ENCODE data around the gene ZNF467.
A peak's percentile ranks its signal among the peaks of the same experiment; 100 is the strongest.

ZNF467 gene

DNA sequence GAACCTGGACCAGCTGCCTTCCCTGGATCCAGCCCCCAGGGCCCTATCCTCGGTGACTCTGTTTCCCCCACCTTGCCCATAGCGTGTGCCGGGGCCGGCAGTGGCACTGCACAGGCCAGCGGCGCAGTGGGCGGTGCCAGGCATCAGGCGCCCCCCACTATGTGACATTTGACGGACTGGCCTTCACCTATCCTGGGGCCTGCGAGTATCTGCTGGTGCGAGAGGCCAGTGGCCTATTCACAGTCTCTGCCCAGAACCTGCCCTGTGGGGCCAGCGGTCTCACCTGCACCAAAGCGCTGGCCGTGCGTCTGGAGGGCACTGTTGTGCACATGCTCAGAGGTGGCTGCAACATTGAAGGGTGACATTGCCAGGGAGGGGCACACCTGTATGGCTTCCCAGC is 12.0 kb upstream of the ZNF467 start:
- no peak for DNase-seq

DNA sequence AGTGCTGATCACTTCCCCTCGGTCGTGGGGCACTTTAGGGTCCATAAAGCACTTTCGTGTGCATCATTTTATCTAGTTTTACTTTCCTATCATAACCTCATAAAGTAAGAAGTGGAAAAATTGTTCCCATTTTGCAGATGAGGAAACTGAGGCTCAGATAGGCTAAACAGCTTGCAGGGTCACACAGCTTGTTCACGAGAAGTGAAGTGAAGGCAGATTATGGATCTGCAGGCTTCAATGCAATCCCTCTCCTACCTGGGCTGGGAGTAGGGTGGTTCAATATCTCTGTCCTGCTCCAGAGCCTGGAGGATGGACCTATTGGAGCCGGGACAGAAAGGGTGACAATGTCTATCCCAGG is 10.8 kb upstream of the ZNF467 start:
- DNase-seq = no peak

DNA sequence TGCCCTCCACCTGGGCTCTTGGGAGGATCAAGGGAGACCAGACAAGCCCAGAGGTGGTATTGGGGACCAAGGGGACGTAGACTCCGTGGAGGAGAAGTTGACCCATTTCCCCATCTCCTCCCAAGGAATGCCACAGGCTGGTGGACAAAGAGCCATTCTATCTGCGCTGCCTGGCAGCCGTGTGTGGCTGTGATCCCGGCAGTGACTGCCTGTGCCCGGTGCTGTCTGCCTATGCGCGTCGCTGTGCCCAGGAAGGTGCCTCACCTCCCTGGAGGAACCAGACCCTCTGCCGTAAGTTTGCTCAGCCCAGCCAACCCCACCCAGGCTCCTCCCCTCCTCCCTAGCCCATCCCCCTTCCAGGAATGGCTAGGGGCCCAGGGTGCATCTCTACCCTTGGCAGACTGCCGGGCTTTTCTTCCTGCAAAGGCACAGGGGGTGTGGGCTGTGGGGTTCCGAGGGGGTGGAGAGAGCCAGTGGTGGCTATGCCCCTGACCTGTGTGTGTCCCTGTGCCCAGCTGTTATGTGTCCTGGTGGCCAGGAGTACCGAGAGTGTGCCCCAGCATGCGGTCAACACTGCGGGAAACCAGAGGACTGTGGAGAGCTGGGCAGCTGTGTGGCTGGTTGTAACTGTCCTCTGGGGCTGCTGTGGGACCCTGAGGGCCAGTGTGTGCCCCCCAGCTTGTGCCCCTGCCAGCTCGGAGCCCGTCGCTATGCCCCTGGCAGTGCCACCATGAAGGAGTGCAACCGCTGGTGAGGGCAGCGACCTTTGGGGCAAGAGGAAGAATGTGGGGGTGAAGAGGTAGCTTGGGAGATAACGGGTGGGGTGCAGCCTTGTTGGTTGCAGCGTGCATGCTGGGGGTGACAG is 10.2 kb upstream of the ZNF467 start:
- DNase-seq = no peak

DNA sequence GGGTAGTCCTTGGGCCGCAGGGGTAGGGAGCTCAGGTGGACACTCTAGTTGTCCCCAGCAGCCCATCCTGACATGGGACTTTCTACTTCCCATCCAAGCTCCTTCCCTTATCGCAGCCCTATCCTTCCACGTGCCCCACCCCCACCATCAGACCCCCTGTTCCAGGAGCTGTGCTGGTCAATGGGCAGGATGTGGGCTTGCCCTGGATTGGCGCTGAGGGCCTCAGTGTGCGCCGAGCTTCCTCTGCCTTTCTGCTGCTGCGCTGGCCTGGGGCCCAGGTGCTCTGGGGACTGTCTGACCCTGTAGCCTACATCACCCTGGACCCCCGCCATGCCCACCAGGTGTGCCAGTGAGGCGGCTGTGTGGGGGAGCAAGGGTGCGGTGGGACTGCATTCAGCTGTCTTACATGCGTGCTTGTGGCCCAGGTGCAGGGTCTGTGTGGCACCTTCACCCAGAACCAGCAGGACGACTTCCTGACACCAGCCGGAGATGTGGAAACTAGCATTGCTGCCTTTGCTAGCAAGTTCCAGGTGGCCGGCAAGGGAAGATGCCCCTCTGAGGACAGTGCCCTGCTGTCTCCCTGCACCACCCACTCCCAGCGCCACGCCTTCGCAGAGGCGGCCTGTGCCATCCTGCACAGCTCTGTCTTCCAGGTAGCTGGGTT is 9.4 kb upstream of the ZNF467 start:
- DNase-seq = no peak

DNA sequence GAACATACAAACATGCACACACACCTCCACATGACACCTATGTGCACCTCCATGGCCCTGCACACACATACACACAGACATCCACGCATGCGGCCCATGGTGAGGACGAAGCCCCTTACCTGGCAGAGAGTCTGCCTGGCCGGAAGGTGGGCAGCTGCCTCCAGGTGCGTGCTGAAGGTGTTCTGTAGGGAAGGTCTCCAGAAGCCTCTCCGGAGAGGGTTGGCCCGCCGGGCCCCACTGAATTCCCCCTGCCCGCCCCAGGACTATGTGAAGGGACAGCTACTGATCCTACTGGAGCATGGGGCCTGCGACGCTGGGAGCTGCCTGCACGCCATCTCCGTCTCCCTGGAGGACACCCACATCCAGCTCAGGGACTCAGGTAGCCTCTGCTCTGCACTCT is 8.5 kb upstream of the ZNF467 start:
- DNase-seq = no peak

DNA sequence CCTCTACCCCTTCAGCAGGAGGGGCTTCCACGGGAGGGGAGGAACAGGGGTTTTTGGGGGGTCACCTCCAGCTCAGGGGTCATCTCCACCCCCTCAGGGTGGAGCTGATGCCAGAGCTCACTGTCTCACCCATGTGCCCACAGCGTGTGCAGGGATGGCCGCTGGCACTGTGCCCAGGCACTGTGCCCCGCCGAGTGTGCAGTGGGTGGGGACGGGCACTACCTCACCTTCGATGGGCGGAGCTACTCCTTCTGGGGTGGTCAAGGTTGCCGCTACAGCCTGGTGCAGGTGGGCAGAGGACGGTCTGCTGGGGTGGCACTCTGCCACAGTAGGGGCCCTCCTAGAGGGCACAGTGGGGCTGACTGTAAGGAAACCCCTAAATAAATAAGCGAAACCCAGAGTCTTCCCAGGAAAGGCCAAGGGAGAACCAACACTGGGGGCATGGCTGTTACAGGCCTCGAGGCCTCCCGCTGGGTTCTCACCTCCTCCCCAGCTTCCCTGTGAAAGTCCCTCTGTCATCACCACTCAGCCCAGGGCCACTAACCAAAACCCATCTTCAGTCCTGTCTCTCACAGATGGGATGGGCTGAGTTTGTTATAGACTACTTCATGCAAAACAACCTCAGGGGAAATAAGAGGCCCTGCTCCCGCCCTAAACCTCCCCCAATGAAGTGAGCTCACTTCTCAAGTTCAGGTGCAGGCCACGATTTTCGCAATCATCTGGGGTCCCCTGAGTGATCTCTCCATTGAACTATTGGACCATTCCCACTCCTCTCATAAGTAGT is 7.4 kb upstream of the ZNF467 start:
- no peak for DNase-seq

DNA sequence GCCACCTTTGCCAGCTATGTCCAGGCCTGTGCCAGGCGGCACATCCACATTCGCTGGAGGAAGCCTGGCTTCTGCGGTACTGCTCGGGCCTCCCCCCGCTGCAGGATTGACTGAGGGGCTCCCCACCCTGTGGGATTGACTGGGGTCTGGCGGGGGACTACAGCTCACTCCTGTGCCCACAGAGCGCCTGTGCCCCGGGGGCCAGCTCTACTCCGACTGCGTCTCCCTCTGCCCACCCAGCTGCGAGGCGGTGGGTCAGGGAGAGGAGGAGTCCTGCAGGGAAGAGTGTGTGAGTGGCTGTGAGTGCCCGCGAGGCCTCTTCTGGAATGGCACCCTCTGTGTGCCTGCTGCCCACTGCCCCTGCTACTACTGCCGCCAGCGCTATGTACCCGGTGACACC is 6.7 kb upstream of the ZNF467 start:
- no peak for DNase-seq

DNA sequence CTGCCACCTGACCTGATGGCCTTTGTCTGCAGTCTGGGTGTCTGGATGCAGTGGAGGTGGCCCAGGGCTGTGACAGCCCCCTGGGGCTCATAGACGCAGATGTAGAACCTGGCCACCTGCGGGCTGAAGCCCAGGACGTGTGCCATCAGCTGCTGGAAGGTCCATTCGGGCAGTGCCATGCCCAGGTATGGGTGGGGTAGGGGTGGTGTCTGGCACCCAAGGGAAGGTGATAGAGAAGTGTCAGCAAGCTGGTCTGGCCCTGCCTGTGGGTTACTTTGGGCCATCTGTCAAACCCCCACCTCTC is 6.1 kb upstream of the ZNF467 start:
- no peak for DNase-seq

DNA sequence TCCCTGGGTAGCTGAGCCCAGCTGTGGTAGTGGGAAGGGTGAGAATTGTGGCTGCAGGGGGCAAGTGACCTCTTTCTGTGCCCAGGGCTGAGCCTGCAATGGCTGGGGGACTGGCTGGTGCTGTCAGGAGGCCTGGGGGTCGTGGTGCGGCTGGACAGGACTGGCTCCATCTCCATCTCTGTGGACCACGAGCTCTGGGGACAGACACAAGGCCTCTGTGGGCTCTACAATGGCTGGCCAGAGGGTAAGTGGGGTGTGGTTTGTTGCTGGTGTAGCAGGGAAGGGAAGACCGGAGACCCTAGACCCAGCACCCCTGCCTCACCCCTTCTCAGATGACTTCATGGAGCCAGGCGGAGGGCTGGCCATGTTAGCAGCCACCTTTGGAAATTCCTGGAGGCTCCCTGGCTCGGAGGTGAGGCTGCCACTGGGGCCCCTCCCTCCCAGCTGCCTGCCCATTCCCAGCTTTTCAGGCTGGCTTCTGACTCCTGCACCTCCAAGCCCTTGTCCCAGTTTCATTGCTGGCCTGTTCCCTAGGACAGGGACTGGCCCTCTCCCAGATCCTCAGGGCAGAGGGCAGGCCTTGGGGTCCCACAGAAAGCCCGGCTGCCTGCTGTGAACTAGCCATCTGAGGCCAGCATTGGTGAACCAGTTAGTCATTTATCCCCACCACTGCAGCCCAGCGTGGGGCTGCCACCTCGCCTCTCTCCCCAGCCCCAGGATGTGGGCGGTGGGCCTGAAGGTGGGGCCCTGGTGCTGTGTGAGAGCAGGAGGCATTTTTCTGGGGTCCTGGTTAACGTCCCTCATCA is 5.5 kb upstream of the ZNF467 start:
- DNase-seq = no peak

DNA sequence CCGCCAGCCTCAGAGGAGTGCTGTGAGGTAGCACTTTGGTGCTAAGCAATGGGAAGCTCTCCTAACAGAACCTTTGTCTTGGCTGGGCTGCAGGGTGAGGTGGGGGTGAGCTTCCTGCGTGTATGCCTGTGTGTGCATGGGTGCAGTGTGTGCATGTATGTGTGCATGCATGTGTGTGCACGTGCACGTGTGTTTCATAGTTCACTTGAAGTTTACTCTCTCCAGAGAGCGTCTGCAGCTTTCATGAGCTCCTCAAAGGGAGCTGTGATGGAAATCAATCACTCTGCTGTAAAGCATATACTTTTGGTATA is 4.9 kb upstream of the ZNF467 start:
- no peak for DNase-seq

DNA sequence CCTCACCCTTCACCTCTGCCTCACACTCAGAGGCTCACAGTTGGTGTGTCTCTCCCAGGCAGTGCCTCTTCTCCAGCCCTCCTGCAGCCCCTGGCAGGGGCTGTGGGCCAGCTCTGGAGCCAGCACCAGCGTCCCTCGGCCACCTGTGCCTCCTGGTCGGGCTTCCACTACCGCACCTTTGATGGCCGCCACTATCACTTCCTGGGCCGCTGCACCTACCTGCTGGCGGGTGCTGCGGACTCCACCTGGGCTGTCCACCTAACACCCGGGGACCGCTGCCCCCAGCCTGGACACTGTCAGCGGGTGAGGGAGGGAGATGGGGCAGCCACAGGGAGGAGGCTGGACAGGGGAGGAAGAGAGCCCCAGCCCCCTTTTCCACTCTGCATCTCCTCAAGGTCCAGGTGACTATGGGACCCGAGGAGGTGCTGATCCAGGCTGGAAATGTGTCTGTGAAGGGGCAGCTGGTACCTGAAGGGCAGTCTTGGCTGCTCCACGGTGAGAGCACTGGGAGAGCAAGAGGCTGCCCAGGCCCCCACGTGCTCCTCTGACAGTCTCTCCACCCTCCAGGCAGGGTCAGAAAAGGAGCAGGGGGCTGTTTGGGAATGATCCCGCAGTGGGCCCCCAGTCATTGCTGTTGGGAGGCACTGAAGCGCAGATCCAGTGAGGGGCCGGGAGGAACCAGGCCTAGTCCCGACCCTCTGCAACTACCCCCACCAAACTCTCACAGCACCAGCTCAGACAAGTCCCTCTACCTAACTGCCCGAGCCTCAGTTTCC is 4.4 kb upstream of the ZNF467 start:
- no peak for DNase-seq

DNA sequence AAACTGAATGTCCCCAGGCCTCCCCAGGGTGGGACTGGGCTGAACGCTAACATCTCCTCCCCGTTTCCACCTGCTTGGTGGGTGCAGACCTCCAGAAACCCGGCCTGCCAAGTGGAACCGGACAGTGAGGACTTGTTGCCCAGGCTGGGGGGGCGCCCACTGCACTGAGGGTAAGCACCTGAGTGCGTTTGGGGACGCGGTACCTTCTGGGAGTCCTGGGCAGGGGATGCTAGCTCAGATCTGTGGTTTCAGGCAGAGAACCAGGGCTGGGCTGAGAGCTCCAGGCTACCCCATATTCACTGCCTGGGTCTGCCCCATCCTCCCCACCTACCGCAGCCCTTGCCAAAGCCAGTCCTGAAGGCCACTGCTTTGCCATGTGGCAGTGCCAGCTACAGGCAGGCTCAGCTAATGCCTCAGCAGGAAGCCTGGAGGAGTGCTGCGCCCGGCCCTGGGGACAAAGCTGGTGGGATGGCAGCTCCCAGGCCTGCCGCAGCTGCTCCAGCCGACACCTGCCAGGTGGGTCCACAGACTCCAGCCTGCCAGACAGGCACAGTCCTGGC is 3.5 kb upstream of the ZNF467 start:
- DNase-seq = no peak

DNA sequence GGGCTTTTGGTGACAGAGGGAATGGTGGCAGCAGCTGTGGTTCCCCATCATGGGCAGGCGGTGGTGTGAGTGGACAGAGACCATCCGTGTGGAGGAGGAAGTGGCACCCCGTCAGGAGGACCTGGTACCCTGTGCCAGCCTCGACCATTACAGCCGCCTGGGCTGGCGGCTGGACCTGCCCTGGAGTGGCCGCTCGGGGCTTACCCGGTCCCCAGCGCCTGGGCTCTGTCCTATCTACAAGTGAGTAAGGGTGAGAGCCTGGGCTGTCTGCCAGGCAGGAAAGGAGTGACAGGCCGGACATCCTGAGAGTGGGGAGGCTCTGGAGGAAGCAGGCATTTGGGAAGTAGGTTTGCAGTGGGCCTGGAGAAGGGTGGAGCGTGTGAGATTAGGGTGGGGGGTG is 2.9 kb upstream of the ZNF467 start:
- no peak for DNase-seq

DNA sequence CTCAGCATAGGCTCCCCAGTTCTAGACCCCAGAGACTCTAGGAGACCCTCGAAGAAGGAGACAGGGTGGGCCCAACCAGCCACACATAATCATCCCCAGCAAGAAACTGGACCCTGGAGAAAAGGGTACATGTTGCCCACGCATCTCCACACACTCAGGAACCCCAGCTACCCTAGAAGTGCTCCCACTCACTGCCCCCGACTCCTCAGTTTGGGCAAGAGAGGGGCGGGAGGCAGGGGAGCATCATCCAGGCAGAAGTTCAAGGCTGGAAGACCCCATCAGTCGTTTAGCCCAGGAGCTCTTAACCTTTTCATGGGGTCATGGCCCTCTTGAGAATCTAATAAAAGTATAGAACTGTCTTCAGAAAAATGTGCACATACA is 1.8 kb upstream of the ZNF467 start:
- no peak for DNase-seq

DNA sequence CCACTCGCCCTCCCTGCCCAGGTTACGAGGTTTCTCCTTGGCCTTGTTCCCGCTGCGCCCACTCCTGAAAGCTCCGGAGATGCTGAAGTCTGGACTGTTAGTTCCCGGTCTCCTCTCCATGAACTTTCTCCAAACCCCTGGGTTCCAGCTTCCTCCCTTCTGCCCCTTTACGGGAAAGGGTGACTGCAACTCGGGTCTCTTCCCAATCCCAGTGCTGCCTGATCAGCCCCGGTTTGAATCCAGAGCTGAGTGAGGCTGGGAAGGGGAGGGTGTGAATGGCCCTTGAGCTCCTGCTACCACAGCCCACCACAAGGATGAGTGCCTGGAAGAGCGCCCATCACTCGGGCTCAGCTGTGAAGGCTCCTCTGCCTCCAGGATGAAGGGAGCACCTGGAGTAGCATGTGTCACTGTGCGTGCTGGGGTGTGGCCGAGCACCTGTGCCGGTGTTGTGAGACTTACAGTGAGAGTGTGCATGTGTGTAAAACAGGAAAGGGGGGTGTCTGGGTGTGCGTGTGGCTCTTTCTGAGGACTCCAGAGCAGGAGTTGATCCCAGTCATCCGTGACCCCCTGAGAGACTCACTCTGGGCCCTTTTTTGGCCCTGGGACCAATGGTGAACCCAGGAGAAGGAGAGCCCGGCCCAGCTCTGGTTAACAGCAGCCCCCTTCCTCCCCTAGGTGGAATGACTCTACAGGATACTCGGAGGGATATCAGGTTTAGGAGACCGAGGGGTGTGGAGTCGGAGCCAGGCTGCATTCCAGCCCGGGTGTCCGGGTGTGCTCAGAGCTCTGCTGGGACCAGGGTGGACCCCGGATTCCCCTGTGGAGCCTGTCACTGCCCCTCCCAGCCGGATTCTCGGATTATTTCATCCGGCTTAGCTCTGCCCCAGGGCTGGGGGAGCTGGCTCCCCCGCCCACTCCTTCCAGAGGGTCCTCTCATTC is 1.1 kb upstream of the ZNF467 start:
- DNase-seq = peak in 1 of 2 experiments; percentile 64

DNA sequence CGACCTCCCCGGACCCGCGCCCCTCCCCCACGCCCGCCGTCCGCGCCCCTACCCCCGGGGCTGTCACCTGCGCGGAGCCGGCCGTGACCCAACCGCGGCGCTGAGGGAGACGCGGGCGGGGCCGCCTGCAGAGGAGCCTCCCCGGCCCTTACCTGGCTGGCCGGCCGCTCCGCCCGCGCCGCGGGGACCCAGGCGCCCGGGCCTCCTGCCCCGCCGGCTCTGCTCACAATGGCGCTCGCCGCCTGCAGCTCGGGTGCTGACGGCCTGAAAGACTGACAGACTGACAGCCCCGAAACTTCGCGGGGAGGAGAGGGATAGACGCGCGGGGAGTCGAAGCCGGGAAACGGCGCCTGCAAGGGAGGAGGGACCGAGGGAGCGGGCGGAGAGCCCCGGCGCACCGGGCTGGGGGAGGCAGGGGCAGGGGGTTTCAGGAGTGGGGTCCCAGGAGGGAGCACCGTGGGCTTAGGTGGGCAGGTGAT is 393 bp downstream of the ZNF467 start:
- peak in 1 of 2 experiments; percentile 82 for DNase-seq

DNA sequence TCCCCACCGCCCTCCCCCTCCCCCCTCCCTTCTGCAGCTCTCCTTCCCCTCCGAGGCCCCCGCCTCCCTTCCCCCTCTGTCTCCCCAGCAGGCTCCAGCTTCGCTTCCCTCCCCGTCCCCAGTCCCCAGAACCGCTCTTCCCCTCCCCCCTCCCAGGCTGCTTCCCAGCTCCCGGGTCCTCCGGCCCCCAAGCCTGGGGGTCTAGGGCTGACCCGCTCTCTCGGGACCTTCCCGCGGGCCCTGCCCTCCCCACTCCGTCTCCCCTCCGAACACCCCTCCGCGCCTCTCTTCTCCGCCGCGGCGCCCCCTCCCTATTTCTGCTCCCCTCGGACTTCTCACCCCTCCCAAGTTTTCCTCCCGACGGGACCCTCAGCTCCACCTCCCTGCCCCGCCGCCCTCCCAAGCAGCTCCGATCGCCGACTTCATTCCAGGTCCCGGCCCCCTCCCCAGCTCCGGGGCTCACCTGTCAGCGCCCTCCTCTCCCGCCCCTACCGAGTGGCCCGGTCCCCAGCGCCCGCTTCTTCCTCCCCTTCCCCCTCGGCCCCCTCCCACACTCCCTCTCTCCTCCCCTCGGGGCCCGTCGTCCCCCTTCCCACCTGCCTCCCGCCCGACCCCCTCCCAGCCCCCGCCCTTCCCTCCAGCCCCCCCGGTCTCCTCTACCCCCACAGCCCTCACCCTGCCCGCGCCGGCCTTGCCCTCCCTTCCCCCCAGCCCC is 990 bp downstream of the ZNF467 start:
- DNase-seq = peak in 1 of 2 experiments; percentile 79

DNA sequence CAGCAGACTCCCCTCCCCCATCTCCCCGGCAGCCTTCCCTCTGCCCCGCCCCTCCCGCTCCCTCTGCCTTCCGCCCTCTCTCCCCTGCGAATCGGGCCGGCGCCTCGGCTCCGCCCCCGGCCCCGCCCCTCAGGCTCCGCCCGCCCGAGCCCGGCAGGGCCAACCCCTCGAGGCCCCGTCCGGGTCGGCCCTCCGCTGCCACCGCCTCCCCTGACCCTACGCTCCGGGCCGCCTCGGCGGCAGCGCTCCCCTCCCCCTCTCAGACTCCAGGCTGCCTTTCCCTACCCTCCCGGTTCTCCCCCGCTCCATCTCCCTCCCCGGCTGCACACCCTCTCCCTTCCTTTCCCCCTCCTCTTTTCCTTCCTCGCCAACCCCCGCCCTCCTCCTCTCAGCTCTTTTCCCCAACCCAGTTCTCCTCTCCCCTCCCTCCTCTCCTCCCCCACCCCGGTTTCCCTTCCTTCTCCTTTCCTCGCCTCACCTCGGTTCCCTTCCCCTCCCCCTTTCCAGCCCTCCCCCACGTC is 1.6 kb downstream of the ZNF467 start:
- peak; percentile 75 to 96 for DNase-seq

DNA sequence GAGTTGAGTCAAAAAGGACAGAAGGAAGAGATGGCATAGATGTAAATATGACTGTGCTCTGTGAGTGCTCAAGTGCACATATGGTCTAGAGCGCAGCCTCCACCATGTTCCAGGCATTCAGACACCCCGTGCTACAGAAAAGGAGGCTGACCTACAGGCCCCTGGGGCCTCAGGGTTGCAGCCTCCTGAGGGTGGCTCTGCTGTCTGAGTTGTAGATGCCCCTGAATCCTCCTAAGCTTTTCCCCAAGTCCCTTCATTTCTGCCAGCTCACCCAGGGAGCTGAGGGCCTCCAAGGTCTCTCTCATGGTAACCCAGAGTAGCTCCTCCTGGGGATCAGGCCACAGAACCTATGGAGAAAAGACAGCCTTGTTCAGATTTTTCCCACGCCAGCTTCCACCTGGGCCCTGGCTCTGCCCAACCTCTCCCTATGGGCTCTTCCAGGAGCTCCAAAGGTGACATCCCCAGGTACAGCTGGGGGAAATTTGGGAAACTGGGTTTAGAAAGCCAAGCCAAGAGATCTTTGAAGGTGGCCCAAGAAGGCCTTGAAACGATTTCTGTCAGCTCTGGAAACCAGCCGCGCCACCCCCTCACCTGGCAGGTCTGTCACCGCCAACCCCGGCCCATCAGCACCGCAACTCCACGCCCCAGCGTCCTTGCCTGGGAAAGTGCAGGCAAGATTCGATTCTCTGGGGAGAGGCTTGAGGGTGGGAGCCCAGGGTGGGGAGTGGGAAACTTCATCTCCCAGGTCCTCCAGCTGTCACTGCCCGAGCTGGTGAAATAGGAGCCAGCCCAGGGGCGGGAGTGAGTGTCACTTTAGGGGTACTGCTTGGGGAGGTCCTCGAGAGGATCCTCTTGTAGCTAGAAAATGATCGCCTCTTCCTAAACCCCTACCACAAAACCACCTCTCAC is 2.4 kb downstream of the ZNF467 start:
- peak in 1 of 2 experiments; percentile 76 for DNase-seq
